ENCODE results near the gene UBAC1. TPM values are rescaled to one million over a fixed set of nuclear protein-coding genes. Genes with fewer than 3 reads are reported as not detected.
"Not testable (repeated sequence)": the region's sequence is repeated elsewhere in the genome, so short reads cannot be mapped to it uniquely, and the experiment has no call there.

Gene UBAC1
- total RNA-seq, 2 donors from 2014 or later, result 37.9 to 39.3 TPM

DNA sequence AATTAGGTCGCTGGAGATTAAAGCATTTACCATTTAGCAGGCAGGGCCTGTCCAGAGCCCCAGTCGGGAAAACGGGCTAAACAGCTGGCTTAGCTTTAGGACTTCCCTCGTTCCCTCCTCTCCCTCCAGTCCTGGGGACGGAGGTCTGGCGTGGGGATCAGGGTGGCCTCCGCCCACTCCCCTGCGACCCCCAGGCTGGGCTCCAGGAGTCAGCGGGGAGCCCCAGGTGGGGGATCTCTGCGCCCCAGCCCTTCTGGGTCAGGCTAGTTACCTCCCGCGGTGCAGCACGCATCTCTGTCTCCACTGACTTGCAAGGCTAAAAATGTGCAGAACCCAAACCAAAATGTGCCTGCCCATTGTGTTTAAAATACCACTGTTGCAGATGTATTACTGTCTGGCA is 37.7 kb downstream of the UBAC1 start:
- Histone ChIP-seq H3K36me3 (no peaks in the 10 kb centered on the region), H3K4me3 (no peak overlapping the region), H3K27ac (no peak overlapping the region), H3K27me3 (replicated peaks; ENCODE audit: insufficient read depth) (no peaks in the 10 kb centered on the region), H3K4me1 (ENCODE audit: control insufficient read depth in 1 of 2, low read depth in 2 of 2) (no peaks in the 10 kb centered on the region), H3K9me3 (peaks cover 6% of the 10 kb centered on the region)
- ATAC-seq (ENCODE audit: insufficient number of reproducible peaks, low FRiP score, low read depth) (no peak), DNase-seq (ENCODE audit: low spot score) (no peak)
- TF ChIP-seq, protein P1, sequence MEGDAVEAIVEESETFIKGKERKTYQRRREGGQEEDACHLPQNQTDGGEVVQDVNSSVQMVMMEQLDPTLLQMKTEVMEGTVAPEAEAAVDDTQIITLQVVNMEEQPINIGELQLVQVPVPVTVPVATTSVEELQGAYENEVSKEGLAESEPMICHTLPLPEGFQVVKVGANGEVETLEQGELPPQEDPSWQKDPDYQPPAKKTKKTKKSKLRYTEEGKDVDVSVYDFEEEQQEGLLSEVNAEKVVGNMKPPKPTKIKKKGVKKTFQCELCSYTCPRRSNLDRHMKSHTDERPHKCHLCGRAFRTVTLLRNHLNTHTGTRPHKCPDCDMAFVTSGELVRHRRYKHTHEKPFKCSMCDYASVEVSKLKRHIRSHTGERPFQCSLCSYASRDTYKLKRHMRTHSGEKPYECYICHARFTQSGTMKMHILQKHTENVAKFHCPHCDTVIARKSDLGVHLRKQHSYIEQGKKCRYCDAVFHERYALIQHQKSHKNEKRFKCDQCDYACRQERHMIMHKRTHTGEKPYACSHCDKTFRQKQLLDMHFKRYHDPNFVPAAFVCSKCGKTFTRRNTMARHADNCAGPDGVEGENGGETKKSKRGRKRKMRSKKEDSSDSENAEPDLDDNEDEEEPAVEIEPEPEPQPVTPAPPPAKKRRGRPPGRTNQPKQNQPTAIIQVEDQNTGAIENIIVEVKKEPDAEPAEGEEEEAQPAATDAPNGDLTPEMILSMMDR (IDR thresholded peaks at IDR 0.05), result no peak

DNA sequence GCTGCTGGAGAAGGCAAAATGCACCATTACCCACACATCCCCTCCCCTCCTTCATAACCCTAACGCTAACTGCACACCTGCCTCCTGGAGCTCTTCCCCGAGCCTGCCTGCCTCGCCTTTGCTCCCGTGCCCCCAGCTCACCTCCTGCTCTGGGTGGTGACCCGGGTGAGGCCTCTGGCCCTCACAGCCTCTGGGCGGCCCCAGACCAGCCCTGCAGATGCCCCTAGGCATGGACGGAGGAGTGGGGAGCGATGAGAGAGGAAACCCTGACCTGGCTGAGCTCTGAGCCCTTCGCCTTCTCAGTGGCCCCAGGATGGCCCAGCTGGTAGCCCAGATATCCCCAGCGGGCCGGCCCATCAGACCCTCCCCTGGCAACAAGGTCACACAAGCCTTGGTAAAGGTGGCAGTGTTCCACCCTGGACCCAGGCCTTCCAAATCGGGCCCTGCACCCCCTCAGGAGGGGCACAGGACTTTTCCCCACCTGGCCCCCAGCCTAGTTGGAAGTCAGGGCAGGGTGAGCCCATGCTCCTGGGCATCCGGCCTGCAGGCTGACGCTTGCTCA is 39.3 kb downstream of the UBAC1 start:
- DNase-seq (ENCODE audit: low spot score), result no peak
- no peak for ATAC-seq (ENCODE audit: insufficient number of reproducible peaks, low FRiP score, low read depth)
- H3K36me3 ChIP-seq, result no peaks in the 10 kb centered on the region

DNA sequence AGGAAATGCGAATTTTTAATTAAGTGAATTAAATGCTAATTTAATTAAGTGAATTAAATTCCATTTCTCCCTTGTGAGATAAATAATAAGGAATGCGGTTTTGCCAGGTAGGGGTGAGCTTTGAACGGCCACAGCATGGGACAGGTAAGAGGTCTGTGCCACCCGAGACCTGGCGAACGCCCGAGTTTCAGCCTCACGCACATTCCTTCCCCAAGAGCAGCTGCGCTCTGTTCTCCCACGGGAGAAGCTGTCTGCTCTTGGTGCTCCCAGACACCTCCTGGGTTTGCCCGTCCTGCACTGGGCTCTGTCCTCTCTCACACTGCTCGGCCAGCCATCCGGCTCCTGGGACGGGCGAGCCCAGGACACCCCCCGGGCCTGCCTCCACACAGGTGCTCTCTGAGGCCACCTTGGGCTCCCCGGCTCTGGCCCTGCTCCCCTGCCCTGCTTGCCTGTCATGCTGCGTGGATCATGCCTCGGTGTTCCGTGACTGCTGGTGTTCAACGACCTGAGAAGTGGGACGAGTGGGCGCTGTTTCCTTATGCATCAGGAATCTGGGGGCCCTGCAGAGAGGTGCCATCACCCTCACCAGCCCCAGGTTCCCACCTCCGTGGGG is 40.1 kb downstream of the UBAC1 start:
- TF ChIP-seq, protein P1 (IDR thresholded peaks at IDR 0.05), result no peak
- H3K27me3 ChIP-seq (replicated peaks; ENCODE audit: insufficient read depth), result no peaks in the 10 kb centered on the region
- no peak overlapping the region for H3K4me3 ChIP-seq
- H3K4me1 ChIP-seq (ENCODE audit: control insufficient read depth in 1 of 2, low read depth in 2 of 2), result no peaks in the 10 kb centered on the region
- H3K36me3 ChIP-seq, result no peaks in the 10 kb centered on the region
- H3K27ac ChIP-seq, result no peak overlapping the region
- no peak for ATAC-seq (ENCODE audit: insufficient number of reproducible peaks, low FRiP score, low read depth)
- no peak for DNase-seq (ENCODE audit: low spot score)
- peaks cover 28% of the 10 kb centered on the region for H3K9me3 ChIP-seq

More for the DNA sequence above, 39.3 kb downstream of the UBAC1 start:
- no peaks in the 10 kb centered on the region for H3K4me1 ChIP-seq (ENCODE audit: control insufficient read depth in 1 of 2, low read depth in 2 of 2)
- H3K9me3 ChIP-seq, result peaks cover 20% of the 10 kb centered on the region
- no peak overlapping the region for H3K4me3 ChIP-seq
- TF ChIP-seq, protein P1 (IDR thresholded peaks at IDR 0.05), result no peak
- no peak overlapping the region for H3K27ac ChIP-seq
- H3K27me3 ChIP-seq (replicated peaks; ENCODE audit: insufficient read depth), result no peaks in the 10 kb centered on the region

DNA sequence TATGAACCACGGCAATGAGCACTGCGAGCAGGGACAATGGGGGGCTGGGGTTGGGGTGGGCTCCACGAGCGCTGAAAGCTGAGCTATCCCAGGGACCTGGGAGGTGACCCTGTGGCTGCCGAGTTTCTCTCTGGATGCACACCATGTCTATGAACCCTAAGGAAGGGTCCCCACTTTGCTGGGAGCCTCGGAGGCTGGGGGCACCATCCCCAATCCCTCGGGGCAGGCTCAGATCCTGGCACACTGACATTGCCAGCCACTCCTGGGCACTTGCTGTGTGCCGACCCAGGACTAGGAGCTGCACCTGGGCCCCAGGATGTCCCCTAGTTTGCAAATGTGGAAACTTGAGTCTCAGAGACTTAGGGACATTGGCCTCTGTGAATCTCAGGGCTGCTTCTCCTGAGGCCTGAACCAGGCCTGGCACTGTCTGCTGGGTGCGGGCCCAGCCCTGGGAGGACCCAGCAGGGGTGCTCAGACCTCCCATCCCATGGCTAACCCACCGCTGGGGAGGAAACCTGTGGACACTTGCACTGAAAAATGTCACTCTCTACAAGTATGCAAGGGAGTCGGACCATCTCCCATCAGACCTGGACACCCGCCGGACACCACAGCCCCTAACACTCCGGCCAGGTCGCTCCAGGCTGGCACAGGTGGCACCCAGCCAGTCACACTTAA is 40.8 kb downstream of the UBAC1 start:
- TF ChIP-seq, protein P1 (IDR thresholded peaks at IDR 0.05), result no peak
- Histone ChIP-seq H3K36me3 (peaks cover 5% of the 10 kb centered on the region), H3K4me1 (ENCODE audit: control insufficient read depth in 1 of 2, low read depth in 2 of 2) (no peaks in the 10 kb centered on the region), H3K4me3 (no peak overlapping the region), H3K27ac (no peak overlapping the region), H3K27me3 (replicated peaks; ENCODE audit: insufficient read depth) (no peaks in the 10 kb centered on the region), H3K9me3 (peaks cover 35% of the 10 kb centered on the region)
- ATAC-seq (ENCODE audit: insufficient number of reproducible peaks, low FRiP score, low read depth), result no peak
- DNase-seq (ENCODE audit: low spot score), result no peak

DNA sequence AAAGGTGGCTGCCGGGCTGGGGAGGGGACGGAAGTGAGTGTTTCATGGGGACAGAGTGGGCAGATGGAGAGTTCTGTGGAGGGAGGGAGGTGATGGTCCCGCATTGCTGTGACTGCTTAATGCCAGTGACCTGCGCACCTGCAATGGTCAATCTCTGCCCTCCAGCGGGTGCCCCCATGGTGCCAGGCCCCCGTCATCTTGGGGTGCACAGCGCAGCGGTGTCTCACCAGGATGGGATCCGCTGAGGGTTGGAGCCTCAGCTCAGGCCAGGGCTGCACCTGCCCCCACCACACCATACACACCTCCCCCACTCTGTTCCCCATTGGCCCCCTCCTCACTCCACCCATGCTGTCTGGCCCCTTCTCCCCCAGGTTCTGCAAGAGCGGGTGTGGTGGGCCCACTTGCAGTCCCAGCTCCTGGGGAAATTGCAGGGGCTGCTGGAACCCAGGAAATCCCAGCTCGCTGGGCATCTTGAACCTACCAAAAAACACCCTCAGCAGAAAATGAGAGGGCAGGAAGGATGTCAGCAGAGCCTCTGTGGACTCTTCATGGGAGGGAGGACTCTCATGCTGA is 41.8 kb downstream of the UBAC1 start:
- no peak overlapping the region for H3K27ac ChIP-seq
- DNase-seq (ENCODE audit: low spot score) (no peak), ATAC-seq (ENCODE audit: insufficient number of reproducible peaks, low FRiP score, low read depth) (no peak)
- no peak overlapping the region for H3K4me3 ChIP-seq
- peaks cover 44% of the 10 kb centered on the region for H3K9me3 ChIP-seq
- H3K27me3 ChIP-seq (replicated peaks; ENCODE audit: insufficient read depth), result no peaks in the 10 kb centered on the region
- H3K4me1 ChIP-seq (ENCODE audit: control insufficient read depth in 1 of 2, low read depth in 2 of 2), result no peaks in the 10 kb centered on the region
- TF ChIP-seq, protein P1 (IDR thresholded peaks at IDR 0.05), result no peak
- H3K36me3 ChIP-seq, result peaks cover 13% of the 10 kb centered on the region

DNA sequence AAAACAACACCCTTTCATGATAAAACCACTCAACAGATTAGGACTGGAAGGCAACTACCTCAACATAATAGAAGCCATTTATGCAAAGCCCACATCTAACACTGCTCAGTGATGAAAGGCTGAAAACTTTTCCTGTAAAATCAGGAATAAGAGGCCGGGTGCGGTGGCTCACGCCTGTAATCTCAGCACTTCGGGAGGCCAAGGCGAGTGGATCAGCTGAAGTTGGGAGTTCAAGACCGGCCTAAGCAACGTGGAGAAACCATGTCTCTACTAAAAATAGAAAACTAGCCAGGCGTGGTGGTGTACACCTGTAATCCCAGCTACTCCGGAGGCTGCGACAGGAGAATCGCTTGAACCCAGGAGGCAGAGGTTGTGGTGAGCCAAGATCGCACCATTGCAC is 44.9 kb downstream of the UBAC1 start:
- Histone ChIP-seq H3K9me3 (peaks cover 57% of the 10 kb centered on the region), H3K36me3 (peaks cover 24% of the 10 kb centered on the region)
- not testable (repeated sequence) for H3K27ac ChIP-seq; H3K4me3 ChIP-seq; ATAC-seq (ENCODE audit: insufficient number of reproducible peaks, low FRiP score, low read depth); DNase-seq (ENCODE audit: low spot score); H3K27me3 ChIP-seq (replicated peaks; ENCODE audit: insufficient read depth); H3K4me1 ChIP-seq (ENCODE audit: control insufficient read depth in 1 of 2, low read depth in 2 of 2)

Data from thoracic aorta (tissue), 2 donors.